ENCODE measurements around the gene GALNT9. TPM values are rescaled to one million over a fixed set of nuclear protein-coding genes. Genes with fewer than 3 reads are reported as not detected.

Gene GALNT9
- total RNA-seq, 4 donors from 2014 or later = 1.6 TPM; not detected in 3

GRCh38 chr12:132171968-132172521 is 157.3 kb downstream of the GALNT9 start:
- Histone ChIP-seq H3K4me3 (no peak overlapping the region), H3K36me3 (no peaks in the 10 kb centered on the region), H3K9me3 (peaks cover 0 to 4% (median 0%) of the 10 kb centered on the region in 4 donors), H3K27ac (no peak overlapping the region), H3K4me1 (peaks cover 0 to 4% (median 0%) of the 10 kb centered on the region in 4 donors), H3K27me3 (peaks cover 0 to 81% of the 10 kb centered on the region in 2 donors)
- DNase-seq (ENCODE audit: low spot score in 2 of 2) = no peak
- 65 to 77% methylated on average over 19 to 28 of the region's 28 CpGs for WGBS, 2 donors
- TF ChIP-seq EP300 (IDR thresholded peaks at IDR 0.05) (no peak), CTCF (IDR thresholded peaks at IDR 0.05) (no peak), POLR2A (IDR thresholded peaks at IDR 0.05) (no peak)

- no peak overlapping the region for H3K27ac ChIP-seq
- H3K27me3 ChIP-seq = peaks cover 0 to 75% of the 10 kb centered on the region in 2 donors
- peaks cover 0 to 4% (median 0%) of the 10 kb centered on the region in 4 donors for H3K4me1 ChIP-seq
- no peaks in the 10 kb centered on the region for H3K36me3 ChIP-seq
- 53 to 63% methylated on average over 19 to 23 of the region's 24 CpGs for WGBS, 2 donors
- no peak for TF ChIP-seq EP300 (IDR thresholded peaks at IDR 0.05)
- TF ChIP-seq POLR2A (IDR thresholded peaks at IDR 0.05) = no peak
- no peak for TF ChIP-seq CTCF (IDR thresholded peaks at IDR 0.05)
- no peak overlapping the region for H3K4me3 ChIP-seq
- DNase-seq (ENCODE audit: low spot score in 2 of 2) = no peak
- peaks cover 0 to 4% (median 0%) of the 10 kb centered on the region in 4 donors for H3K9me3 ChIP-seq
Measured at GRCh38 chr12:132171293-132171967, 158.0 kb downstream of the GALNT9 start.

- 80 to 84% methylated on average over 23 to 31 of the region's 33 CpGs for WGBS, 2 donors
- Histone ChIP-seq H3K4me3 (no peak overlapping the region), H3K9me3 (peaks cover 0 to 4% (median 0%) of the 10 kb centered on the region in 4 donors), H3K36me3 (no peaks in the 10 kb centered on the region), H3K4me1 (peaks cover 0 to 4% (median 0%) of the 10 kb centered on the region in 4 donors), H3K27ac (no peak overlapping the region), H3K27me3 (peaks cover 0 to 69% of the 10 kb centered on the region in 2 donors)
- DNase-seq (ENCODE audit: low spot score in 2 of 2) = no peak
- TF ChIP-seq EP300 (IDR thresholded peaks at IDR 0.05) = no peak
- no peak for TF ChIP-seq POLR2A (IDR thresholded peaks at IDR 0.05)
- no peak for TF ChIP-seq CTCF (IDR thresholded peaks at IDR 0.05)
Measured at GRCh38 chr12:132170637-132171292, 158.6 kb downstream of the GALNT9 start.

GRCh38 chr12:132170094-132170636 is 159.2 kb downstream of the GALNT9 start:
- no peaks in the 10 kb centered on the region for H3K36me3 ChIP-seq
- TF ChIP-seq CTCF (IDR thresholded peaks at IDR 0.05) (no peak), EP300 (IDR thresholded peaks at IDR 0.05) (no peak), POLR2A (IDR thresholded peaks at IDR 0.05) (no peak)
- no peak overlapping the region for H3K27ac ChIP-seq
- peaks cover 0 to 4% (median 0%) of the 10 kb centered on the region in 4 donors for H3K4me1 ChIP-seq
- H3K4me3 ChIP-seq = no peak overlapping the region
- H3K9me3 ChIP-seq = peaks cover 0 to 4% (median 0%) of the 10 kb centered on the region in 4 donors
- DNase-seq (ENCODE audit: low spot score in 2 of 2) = no peak
- 38 to 45% methylated on average over 15 to 16 of the region's 16 CpGs for WGBS, 2 donors
- H3K27me3 ChIP-seq = peaks cover 0 to 63% of the 10 kb centered on the region in 2 donors

Measured in tibial nerve (tissue), 4 donors.